Liver (tissue), 9 donors: ENCODE results near the gene TSR2. TPM values are rescaled to one million over a fixed set of nuclear protein-coding genes. Genes with fewer than 3 reads are reported as not detected.

Experiments
- DNase-seq: peaks from one replicate; pipeline ENCODE4 v3.0.0-alpha.2; 2017; ENCODE audit warnings: low spot score
- H3K27ac ChIP-seq, 2 donors: one replicate each; pipeline ENCODE4 v1.7.0; 2013; ENCODE audit warnings: inconsistent platforms in 2 of 2, low read length in 2 of 2, control low read depth in 1 of 2, low read depth in 1 of 2, mild to moderate bottlenecking in 1 of 2
- H3K27me3 ChIP-seq, 4 donors: one replicate each; pipeline versions ENCODE4 v1.6.1 to v1.7.0; 2013; ENCODE audit warnings: low read length in 3 of 4, inconsistent platforms in 1 of 4, mild to moderate bottlenecking in 1 of 4, moderate library complexity in 1 of 4; ENCODE audit not compliant: control insufficient read depth in 4 of 4, insufficient read depth in 4 of 4
- H3K36me3 ChIP-seq, 4 donors: one replicate each; pipeline versions ENCODE4 v1.6.1 to v1.7.0; 2013; ENCODE audit warnings: low read length in 3 of 4, mild to moderate bottlenecking in 3 of 4, low read depth in 1 of 4, moderate library complexity in 1 of 4; ENCODE audit not compliant: control insufficient read depth in 4 of 4, insufficient read depth in 3 of 4
- H3K4me1 ChIP-seq, 4 donors: one replicate each; pipeline versions ENCODE4 v1.6.1 to v1.7.0; 2013; ENCODE audit warnings: low read length in 3 of 4, mild to moderate bottlenecking in 3 of 4, moderate library complexity in 1 of 4; ENCODE audit not compliant: control insufficient read depth in 4 of 4, insufficient read depth in 4 of 4
- H3K4me3 ChIP-seq, 3 donors: one replicate each; pipeline versions ENCODE4 v1.6.1 to v1.7.0; 2013; ENCODE audit warnings: low read length in 3 of 3, control low read depth in 1 of 3, low read depth in 1 of 3, mild to moderate bottlenecking in 1 of 3
- H3K9ac ChIP-seq, 2 donors: one replicate each; pipeline ENCODE4 v1.7.0; 2013; ENCODE audit warnings: low read length in 2 of 2, mild to moderate bottlenecking in 2 of 2, moderate library complexity in 2 of 2, control low read depth in 1 of 2, low read depth in 1 of 2
- H3K9me3 ChIP-seq, 4 donors: one replicate each; pipeline versions ENCODE4 v1.6.1 to v1.7.0; 2013; ENCODE audit warnings: low read length in 3 of 4; ENCODE audit not compliant: control insufficient read depth in 4 of 4
- CTCF ChIP-seq: fragments of 150-350 bp; IDR thresholded peaks from 2 replicates; pipeline ENCODE4 v1.5.1; 2017; ENCODE audit warnings: improper control_type of control experiment, low read depth, low read length; ENCODE audit not compliant: missing input control
- EGR1 ChIP-seq, 2 donors: IDR thresholded peaks; 2 replicates each; pipeline ENCODE4 v1.6.1; 2016 to 2018; ENCODE audit warnings: antibody characterized with exemption in 2 of 2, low read depth in 2 of 2
- FOXA1 ChIP-seq: IDR thresholded peaks from 2 replicates; pipeline ENCODE4 v1.6.1; 2016; ENCODE audit warnings: antibody characterized with exemption
- GABPA ChIP-seq, 2 donors: IDR thresholded peaks in 1 of 2; conservative IDR thresholded peaks in 1 of 2; 2 replicates each; pipeline ENCODE4 v1.6.1; 2016; ENCODE audit warnings: antibody characterized with exemption in 2 of 2, mild to moderate bottlenecking in 1 of 2, moderate library complexity in 1 of 2
- HNF4G ChIP-seq: IDR thresholded peaks from 2 replicates; pipeline ENCODE4 v1.6.1; 2016; ENCODE audit warnings: antibody characterized with exemption
- JUND ChIP-seq, 2 donors: IDR thresholded peaks; 2 replicates each; pipeline ENCODE4 v1.6.1; 2016; ENCODE audit warnings: antibody characterized with exemption in 2 of 2
- MAX ChIP-seq: IDR thresholded peaks from 2 replicates; pipeline ENCODE4 v1.6.1; 2016; ENCODE audit warnings: antibody characterized with exemption
- NR2F2 ChIP-seq: IDR thresholded peaks from 2 replicates; pipeline ENCODE4 v1.6.1; 2016; ENCODE audit warnings: antibody characterized with exemption
- RAD21 ChIP-seq, 2 donors: IDR thresholded peaks; 2 replicates each; pipeline ENCODE4 v1.6.1; 2016; ENCODE audit warnings: antibody characterized with exemption in 2 of 2, mild to moderate bottlenecking in 2 of 2
- REST ChIP-seq: IDR thresholded peaks from 2 replicates; pipeline ENCODE4 v1.6.1; 2016; ENCODE audit warnings: antibody characterized with exemption, mild to moderate bottlenecking
- RXRA ChIP-seq, 2 donors: IDR thresholded peaks; 2 replicates each; pipeline ENCODE4 v1.6.1; 2017 to 2018; ENCODE audit warnings: antibody characterized with exemption in 2 of 2, mild to moderate bottlenecking in 1 of 2
- TAF1 ChIP-seq: conservative IDR thresholded peaks from 2 replicates; pipeline ENCODE4 v1.6.1; 2016; ENCODE audit warnings: antibody characterized with exemption, mild to moderate bottlenecking
- YY1 ChIP-seq: IDR thresholded peaks from 2 replicates; pipeline ENCODE4 v1.6.1; 2016; ENCODE audit warnings: antibody characterized with exemption, mild to moderate bottlenecking
- ZBTB33 ChIP-seq: IDR thresholded peaks from 2 replicates; pipeline ENCODE4 v1.6.1; 2016; ENCODE audit warnings: antibody characterized with exemption
- WGBS: extraction: QIAGEN DNeasy Blood & Tissue Kit; methylation state at CpG from one replicate; pipeline ENCODE4 v1.1.7; 2013; 5-methylcytosine and 5-hydroxymethylcytosine counted together
- polyA plus RNA-seq, 2 donors: library from polyadenylated mRNA; stranded (reverse) in 1 of 2; unstranded in 1 of 2; fragments of 200-250 nt in 1 of 2; fragments of >200 nt in 1 of 2; fragmentation: Nextera tagmentation in 1 of 2; extraction: Ambion mirVana in 1 of 2; gene quantifications; one replicate each; pipeline versions ENCODE4 v1.2.1 to v1.2.3, GENCODE V29; 2013 to 2015
- total RNA-seq, 2 donors: library from RNA; depleted of rRNA; stranded (reverse); fragments of >200 nt; gene quantifications; one replicate each; pipeline ENCODE4 v1.2.3, GENCODE V29; 2014
- TF ChIP-seq, protein P1 (sequence below): IDR thresholded peaks from 2 replicates; pipeline ENCODE4 v1.6.1; 2016; ENCODE audit warnings: antibody characterized with exemption
- donor health status: healthy.
- donor health status: healthy.
- donor health status: healthy.
- donor health status: healthy.
- donor health status: healthy.

The TSR2 gene
- total and polyA plus RNA-seq, 4 donors = 7.9 to 22.1 (median 14.1) TPM

DNA sequence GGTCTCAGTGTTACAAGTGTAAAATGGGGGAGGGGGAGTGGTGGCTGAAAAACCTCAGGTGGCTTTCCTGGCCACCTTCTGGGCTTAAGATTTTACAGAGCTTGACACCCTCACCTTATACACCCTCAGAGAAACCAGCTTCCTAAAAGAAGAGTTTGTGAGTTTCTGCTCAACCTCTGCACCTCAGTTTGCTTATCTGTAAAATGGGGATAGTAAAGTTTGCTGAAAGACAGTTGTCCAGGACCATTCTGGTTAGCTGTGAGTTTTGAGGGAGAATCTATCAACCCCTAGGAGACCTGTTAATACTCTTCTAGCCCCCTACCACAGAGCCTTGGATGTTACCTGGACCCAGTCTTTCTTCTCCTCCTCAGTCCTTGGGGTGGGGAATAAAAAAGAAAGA is 9.7 kb downstream of the TSR2 start:
- Histone ChIP-seq H3K27ac (no peak overlapping the region), H3K36me3 (peaks cover 0 to 3% (median 1%) of the 10 kb centered on the region in 4 donors), H3K27me3 (no peaks in the 10 kb centered on the region), H3K9ac (no peak overlapping the region), H3K4me1 (no peaks in the 10 kb centered on the region), H3K9me3 (no peaks in the 10 kb centered on the region), H3K4me3 (no peak overlapping the region)
- TF ChIP-seq GABPA (IDR thresholded peaks at IDR 0.05 in 1 of 2, conservative IDR thresholded peaks at IDR 0.05 in 1 of 2) (no peak), HNF4G (no peak), REST (no peak), ZBTB33 (no peak), CTCF (no peak), RAD21 (IDR thresholded peaks at IDR 0.05) (no peak), MAX (no peak), EGR1 (IDR thresholded peaks at IDR 0.05; ENCODE audit: low read depth in 2 of 2) (no peak), JUND (IDR thresholded peaks at IDR 0.05) (no peak), YY1 (no peak), FOXA1 (no peak), NR2F2 (no peak), TAF1 (no peak), RXRA (IDR thresholded peaks at IDR 0.05) (no peak)
- TF ChIP-seq, protein P1, sequence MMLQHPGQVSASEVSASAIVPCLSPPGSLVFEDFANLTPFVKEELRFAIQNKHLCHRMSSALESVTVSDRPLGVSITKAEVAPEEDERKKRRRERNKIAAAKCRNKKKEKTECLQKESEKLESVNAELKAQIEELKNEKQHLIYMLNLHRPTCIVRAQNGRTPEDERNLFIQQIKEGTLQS = no peak
- DNase-seq = no peak

DNA sequence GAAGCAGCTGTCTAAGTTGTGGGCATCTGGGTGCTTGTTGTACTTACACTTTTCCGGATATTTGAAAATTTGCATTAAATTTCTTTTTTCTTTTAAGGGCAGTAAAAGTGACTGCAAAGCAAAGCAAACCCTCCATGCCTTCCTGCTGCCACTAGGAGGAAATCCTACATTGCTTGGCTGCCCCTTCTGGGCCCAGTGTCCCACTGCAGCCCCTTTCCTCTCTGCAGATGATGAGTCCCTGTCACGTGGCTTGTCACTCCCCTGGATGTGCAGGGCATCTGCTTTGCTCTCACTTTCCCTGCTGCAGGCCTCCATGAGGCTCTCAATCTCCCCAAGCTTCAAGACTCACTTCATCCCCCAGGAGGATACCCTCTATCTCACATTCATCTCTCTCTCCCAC is 12.7 kb downstream of the TSR2 start:
- WGBS = 72% methylated on average over 2 of the region's 2 CpGs
- Histone ChIP-seq H3K36me3 (no peaks in the 10 kb centered on the region), H3K9ac (no peak overlapping the region), H3K4me1 (no peaks in the 10 kb centered on the region), H3K27ac (no peak overlapping the region), H3K27me3 (no peaks in the 10 kb centered on the region), H3K9me3 (no peaks in the 10 kb centered on the region), H3K4me3 (no peak overlapping the region)
- no peak for DNase-seq
- TF ChIP-seq HNF4G = no peak
- TF ChIP-seq ZBTB33 = no peak
